Neural cell (in vitro differentiated cells): ENCODE data around the gene IL25. TPM values are rescaled to one million over a fixed set of nuclear protein-coding genes. Genes with fewer than 3 reads are reported as not detected.

ENCODE experiments used
- polyA plus RNA-seq: library from polyadenylated mRNA; depleted of rRNA; stranded (reverse); fragments of >200 nt; gene quantifications from 2 replicates; pipeline ENCODE4 v1.2.3, GENCODE V29; 2014
- small RNA-seq, 3 experiments: library from RNA; depleted of rRNA; stranded (forward); fragments of <200 nt; gene quantifications; one replicate each; pipeline ENCODE3, GENCODE V24; 2012

Gene IL25
- polyA plus RNA-seq, 1 donor from 2014 or later, result not detected

Small RNA genes within 50 kb of the gene (small RNA-seq; reads per million reads assigned to genes)
- gene MIR208A (0 to 0.43 (median 0.03) reads per million in 3 experiments), gene MIR208B (0 to 8.4 (median 4.7) reads per million in 3 experiments)

Other genes starting within 250 kb of the IL25 start
- gene SLC7A8, start 189.1 kb upstream of the IL25 start, polyA plus RNA-seq, result 0.21 and 1.7 TPM in 2 replicates
- not detected in 2 replicates for gene RNF212B, start 134.9 kb upstream of the IL25 start, polyA plus RNA-seq
- gene HOMEZ, start 86.7 kb upstream of the IL25 start, polyA plus RNA-seq, result 4.4 and 6.6 TPM in 2 replicates
- gene PPP1R3E, start 70.0 kb upstream of the IL25 start, polyA plus RNA-seq, result 16.1 and 17.2 TPM in 2 replicates
- gene BCL2L2, start 66.0 kb upstream of the IL25 start, polyA plus RNA-seq, result 35.8 and 50.8 TPM in 2 replicates
- 431 and 532 TPM in 2 replicates for gene PABPN1, start 51.4 kb upstream of the IL25 start, polyA plus RNA-seq
- gene SLC22A17, start 19.9 kb upstream of the IL25 start, polyA plus RNA-seq, result 182 and 201 TPM in 2 replicates
- 0.48 and 0.92 TPM in 2 replicates for gene EFS, start 7.6 kb upstream of the IL25 start, polyA plus RNA-seq
- not detected in 2 replicates for gene CMTM5, start 4.2 kb downstream of the IL25 start, polyA plus RNA-seq
- not detected in 2 replicates for gene MYH6, start 35.5 kb downstream of the IL25 start, polyA plus RNA-seq
- 0.08 and 0.12 TPM in 2 replicates for gene MYH7, start 62.9 kb downstream of the IL25 start, polyA plus RNA-seq
- 123 and 137 TPM in 2 replicates for gene NGDN, start 96.9 kb downstream of the IL25 start, polyA plus RNA-seq
- gene ZFHX2, start 179.0 kb downstream of the IL25 start, polyA plus RNA-seq, result 0.72 and 1.7 TPM in 2 replicates
- 51.3 and 58.2 TPM in 2 replicates for gene THTPA, start 183.5 kb downstream of the IL25 start, polyA plus RNA-seq
- gene AP1G2, start 195.0 kb downstream of the IL25 start, polyA plus RNA-seq, result 127 and 163 TPM in 2 replicates
- gene JPH4, start 206.0 kb downstream of the IL25 start, polyA plus RNA-seq, result 68.2 and 76.9 TPM in 2 replicates